HG03064 (cell line): ENCODE results near the gene ACD.

Experiments
- ATAC-seq: cut with Tn5 transposase; IDR thresholded peaks from one replicate; pipeline ENCODE4 v1.9.1; 2021; ENCODE audit warnings: low read depth; ENCODE audit not compliant: unreplicated experiment

The ACD gene

GRCh38 chr16:67649494-67649931 is 10.5 kb downstream of the ACD start:
- ATAC-seq: no peak

- no peak for ATAC-seq
Measured at GRCh38 chr16:67648764-67649407, 11.2 kb downstream of the ACD start.

GRCh38 chr16:67648088-67648763 is 11.8 kb downstream of the ACD start:
- ATAC-seq: no peak

GRCh38 chr16:67647681-67648080 is 12.4 kb downstream of the ACD start:
- ATAC-seq: no peak

GRCh38 chr16:67647111-67647651 is 12.9 kb downstream of the ACD start:
- ATAC-seq: no peak

GRCh38 chr16:67645397-67646121 is 14.5 kb downstream of the ACD start:
- ATAC-seq: no peak

GRCh38 chr16:67644038-67644437 is 16.0 kb downstream of the ACD start:
- ATAC-seq: no peak

- ATAC-seq: no peak
Measured at GRCh38 chr16:67641779-67642708, 18.0 kb downstream of the ACD start.

GRCh38 chr16:67637625-67638024 is 22.4 kb downstream of the ACD start:
- no peak for ATAC-seq

- ATAC-seq: no peak
Measured at GRCh38 chr16:67636713-67637112, 23.3 kb downstream of the ACD start.

GRCh38 chr16:67632415-67633172 is 27.5 kb downstream of the ACD start:
- no peak for ATAC-seq

- no peak for ATAC-seq
Measured at GRCh38 chr16:67628216-67628615, 31.8 kb downstream of the ACD start.

GRCh38 chr16:67613808-67614207 is 46.3 kb downstream of the ACD start:
- no peak for ATAC-seq

- no peak for ATAC-seq
Measured at GRCh38 chr16:67608364-67608763, 51.7 kb downstream of the ACD start.
